Calu3 (cell line): Measurements from ENCODE around the gene SEZ6L. TPM values are rescaled to one million over a fixed set of nuclear protein-coding genes. Genes with fewer than 3 reads are reported as not detected.

Experiments used
- BruUV-seq: library from RNA; stranded (reverse); fragments of 400-500 nt; replicated peaks from 2 replicates; lab custom pipeline; 2021; lab: Mats Ljungman, UMichigan
- CTCF ChIA-PET: fragments of 300-600 bp; sonication (Branson Sonifier 250); formaldehyde crosslinking; loops from one replicate; lab custom pipeline; 2022; ENCODE audit warnings: antibody characterized with exemption; lab: Charles Lee
- DNase-seq: peaks from one replicate; pipeline ENCODE4 v3.0.0; 2022
- H3K27ac Mint-ChIP-seq: one replicate; pipeline ENCODE4 v1.8.0; 2022; ENCODE audit warnings: mixed read lengths; ENCODE audit not compliant: unreplicated experiment
- H3K27me3 Mint-ChIP-seq: one replicate; pipeline ENCODE4 v1.8.0; 2022; ENCODE audit warnings: mixed read lengths; ENCODE audit not compliant: unreplicated experiment
- H3K36me3 Mint-ChIP-seq: one replicate; pipeline ENCODE4 v1.8.0; 2022; ENCODE audit warnings: mild to moderate bottlenecking, moderate library complexity, mixed read lengths; ENCODE audit not compliant: insufficient read depth, unreplicated experiment
- H3K4me1 Mint-ChIP-seq: one replicate; pipeline ENCODE4 v1.8.0; 2022; ENCODE audit warnings: mild to moderate bottlenecking, low read depth, mixed read lengths; ENCODE audit not compliant: unreplicated experiment
- H3K4me3 Mint-ChIP-seq: one replicate; pipeline ENCODE4 v1.8.0; 2022; ENCODE audit warnings: mild to moderate bottlenecking, low read depth, moderate library complexity, mixed read lengths; ENCODE audit not compliant: unreplicated experiment
- H3K9me3 Mint-ChIP-seq: one replicate; pipeline ENCODE4 v1.8.0; 2022; ENCODE audit warnings: low read depth, mixed read lengths; ENCODE audit not compliant: unreplicated experiment
- CTCF ChIP-seq: fragments of 200-600 bp; IDR thresholded peaks from one replicate; pipeline ENCODE4 v1.8.0; 2022; ENCODE audit warnings: antibody characterized with exemption; ENCODE audit not compliant: unreplicated experiment
- intact Hi-C: fragments of 100-400 bp; cut with micrococcal nuclease; formaldehyde crosslinking; loops from one replicate; pipeline ENCODE4 v1.10.0; 2022; ENCODE audit not compliant: unreplicated experiment
- total RNA-seq: library from RNA; stranded (reverse); gene quantifications from 2 replicates; pipeline ENCODE4 v1.2.3, GENCODE V29; 2022

The SEZ6L gene
- total RNA-seq, 1 experiment from 2014 or later: not detected

GRCh38 chr22:26236991-26237390 lies 67.7 kb downstream of the SEZ6L start:
- no peak for TF ChIP-seq CTCF
- DNase-seq: no peak
- BruUV-seq: no TSS peak
- H3K36me3 Mint-ChIP-seq: no peaks in the 10 kb centered on the region
- intact Hi-C loops: no loop called here
- peaks cover 91% of the 10 kb centered on the region for H3K27me3 Mint-ChIP-seq
- H3K4me3 Mint-ChIP-seq: no peak overlapping the region
- H3K4me1 Mint-ChIP-seq: no peaks in the 10 kb centered on the region
- CTCF ChIA-PET: no interaction called here
- H3K9me3 Mint-ChIP-seq: no peaks in the 10 kb centered on the region
- H3K27ac Mint-ChIP-seq: no peak overlapping the region

GRCh38 chr22:26238596-26238995 lies 69.3 kb downstream of the SEZ6L start:
- no peak for TF ChIP-seq CTCF
- H3K4me3 Mint-ChIP-seq: no peak overlapping the region

GRCh38 chr22:26239581-26239980 lies 70.3 kb downstream of the SEZ6L start:
- intact Hi-C loops: no loop called here
- TF ChIP-seq CTCF: no peak
- CTCF ChIA-PET: no interaction called here
- no TSS peak for BruUV-seq
- no peaks in the 10 kb centered on the region for H3K9me3 Mint-ChIP-seq
- no peak overlapping the region for H3K4me3 Mint-ChIP-seq
- no peak for DNase-seq
- no peaks in the 10 kb centered on the region for H3K36me3 Mint-ChIP-seq
- H3K4me1 Mint-ChIP-seq: no peaks in the 10 kb centered on the region
- H3K27ac Mint-ChIP-seq: no peak overlapping the region
- peaks cover 91% of the 10 kb centered on the region for H3K27me3 Mint-ChIP-seq

More at GRCh38 chr22:26238596-26238995, 69.3 kb downstream of the SEZ6L start:
- intact Hi-C loops: no loop called here
- BruUV-seq: no TSS peak
- H3K27ac Mint-ChIP-seq: no peak overlapping the region
- CTCF ChIA-PET: no interaction called here
- H3K9me3 Mint-ChIP-seq: no peaks in the 10 kb centered on the region
- H3K36me3 Mint-ChIP-seq: no peaks in the 10 kb centered on the region
- H3K4me1 Mint-ChIP-seq: no peaks in the 10 kb centered on the region
- peaks cover 91% of the 10 kb centered on the region for H3K27me3 Mint-ChIP-seq
- no peak for DNase-seq

GRCh38 chr22:26241361-26241760 lies 72.1 kb downstream of the SEZ6L start:
- no peak for TF ChIP-seq CTCF
- Mint-ChIP-seq H3K9me3 (no peaks in the 10 kb centered on the region), H3K27ac (no peak overlapping the region), H3K36me3 (no peaks in the 10 kb centered on the region), H3K4me3 (no peak overlapping the region), H3K27me3 (peaks cover 91% of the 10 kb centered on the region), H3K4me1 (no peaks in the 10 kb centered on the region)
- no TSS peak for BruUV-seq
- CTCF ChIA-PET: no interaction called here
- no peak for DNase-seq
- intact Hi-C loops: no loop called here
